NK-92 (cell line): ENCODE data around the gene CD101.

Source experiments
- DNase-seq: peaks from one replicate; lab custom pipeline; 2025; ENCODE audit not compliant: unreplicated experiment; lab: John Stamatoyannopoulos, UW

The CD101 gene

GRCh38 chr1:117013309-117013858 is 11.8 kb downstream of the CD101 start:
- DNase-seq: no peak

GRCh38 chr1:117014209-117014608 is 12.6 kb downstream of the CD101 start:
- DNase-seq: no peak

- DNase-seq: no peak
Observed at GRCh38 chr1:117015724-117016123, 14.2 kb downstream of the CD101 start.

GRCh38 chr1:117017062-117017461 is 15.5 kb downstream of the CD101 start:
- no peak for DNase-seq

GRCh38 chr1:117017648-117018047 is 16.1 kb downstream of the CD101 start:
- DNase-seq: no peak

- DNase-seq: no peak
Observed at GRCh38 chr1:117020526-117021156, 19.1 kb downstream of the CD101 start.

GRCh38 chr1:117022114-117022513 is 20.6 kb downstream of the CD101 start:
- DNase-seq: no peak

GRCh38 chr1:117025568-117025967 is 24.0 kb downstream of the CD101 start:
- no peak for DNase-seq

GRCh38 chr1:117026361-117026760 is 24.8 kb downstream of the CD101 start:
- DNase-seq: no peak

- DNase-seq: no peak
Observed at GRCh38 chr1:117029685-117030084, 28.1 kb downstream of the CD101 start.

GRCh38 chr1:117030271-117030877 is 28.8 kb downstream of the CD101 start:
- DNase-seq: no peak

- no peak for DNase-seq
Observed at GRCh38 chr1:117032266-117032665, 30.7 kb downstream of the CD101 start.

- no peak for DNase-seq
Observed at GRCh38 chr1:117032681-117033539, 31.4 kb downstream of the CD101 start.

- no peak for DNase-seq
Observed at GRCh38 chr1:117033772-117034171, 32.2 kb downstream of the CD101 start.

GRCh38 chr1:117034791-117035290 is 33.3 kb downstream of the CD101 start:
- DNase-seq: no peak

- no peak for DNase-seq
Observed at GRCh38 chr1:117036018-117036461, 34.5 kb downstream of the CD101 start.

GRCh38 chr1:117037802-117038201 is 36.2 kb downstream of the CD101 start:
- DNase-seq: no peak

- no peak for DNase-seq
Observed at GRCh38 chr1:117038236-117038635, 36.7 kb downstream of the CD101 start.

GRCh38 chr1:117044217-117044616 is 42.7 kb downstream of the CD101 start:
- no peak for DNase-seq

GRCh38 chr1:117045644-117046043 is 44.1 kb downstream of the CD101 start:
- no peak for DNase-seq

- no peak for DNase-seq
Observed at GRCh38 chr1:117046781-117047180, 45.2 kb downstream of the CD101 start.
